Daoy (cell line): ENCODE results near the gene TRIM17. TPM values are rescaled to one million over a fixed set of nuclear protein-coding genes. Genes with fewer than 3 reads are reported as not detected.

Source experiments
- DNase-seq: peaks from one replicate; pipeline ENCODE4 v3.0.0-alpha.2; 2015; ENCODE audit warnings: low read depth
- total RNA-seq: library from RNA; depleted of rRNA; stranded (reverse); fragments of >200 nt; shearing (Covaris generic); gene quantifications from 2 replicates; pipeline ENCODE4 v1.2.3, GENCODE V29; 2014

TRIM17 gene
- total RNA-seq, 1 experiment from 2014 or later, result not detected

DNA sequence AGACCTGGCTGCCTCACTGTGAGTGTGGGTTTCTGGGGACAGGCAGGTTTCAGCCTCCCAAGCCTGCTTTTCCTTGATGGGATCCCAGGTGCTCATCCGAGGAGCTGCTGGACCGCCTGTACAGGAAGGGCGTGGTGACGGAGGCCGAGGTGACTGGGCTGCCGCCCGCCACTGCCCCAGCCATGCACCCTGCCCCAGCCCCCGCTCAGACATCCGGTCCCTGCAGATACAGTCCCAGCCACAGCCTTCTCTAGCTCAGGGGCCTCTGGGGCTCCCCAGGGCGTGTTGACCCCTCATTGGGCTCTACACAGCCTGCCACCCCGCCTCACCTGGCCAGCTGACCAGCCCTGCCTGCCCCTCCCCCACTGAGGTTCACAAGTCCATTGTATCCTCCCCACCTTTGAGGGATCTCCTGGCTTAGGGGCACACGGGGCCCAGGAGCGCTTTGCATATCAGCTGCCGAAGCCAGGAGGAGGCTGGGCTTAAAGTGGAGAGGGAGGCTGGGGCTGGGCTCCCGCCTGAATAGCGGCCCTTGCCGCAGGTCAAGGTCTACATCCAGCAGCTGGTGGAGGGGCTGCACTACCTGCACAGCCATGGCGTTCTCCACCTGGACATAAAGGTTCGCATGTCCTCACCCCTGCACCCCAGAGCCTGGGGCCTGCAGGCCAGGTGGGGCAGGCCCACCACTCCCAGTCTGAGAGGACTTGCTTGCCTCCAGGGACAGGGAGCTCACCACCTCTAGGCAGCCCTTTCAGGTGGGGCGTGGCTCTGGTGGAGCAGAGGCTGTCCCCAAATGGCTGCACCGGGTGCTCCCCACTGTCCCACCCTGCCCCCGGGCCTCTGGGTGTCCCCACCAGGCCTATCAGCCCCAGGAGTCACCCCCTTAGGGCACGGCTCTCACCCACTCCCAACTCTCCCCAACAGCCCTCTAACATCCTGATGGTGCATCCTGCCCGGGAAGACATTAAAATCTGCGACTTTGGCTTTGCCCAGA lies 48.6 kb downstream of the TRIM17 start:
- DNase-seq, result peak; percentile 35

DNA sequence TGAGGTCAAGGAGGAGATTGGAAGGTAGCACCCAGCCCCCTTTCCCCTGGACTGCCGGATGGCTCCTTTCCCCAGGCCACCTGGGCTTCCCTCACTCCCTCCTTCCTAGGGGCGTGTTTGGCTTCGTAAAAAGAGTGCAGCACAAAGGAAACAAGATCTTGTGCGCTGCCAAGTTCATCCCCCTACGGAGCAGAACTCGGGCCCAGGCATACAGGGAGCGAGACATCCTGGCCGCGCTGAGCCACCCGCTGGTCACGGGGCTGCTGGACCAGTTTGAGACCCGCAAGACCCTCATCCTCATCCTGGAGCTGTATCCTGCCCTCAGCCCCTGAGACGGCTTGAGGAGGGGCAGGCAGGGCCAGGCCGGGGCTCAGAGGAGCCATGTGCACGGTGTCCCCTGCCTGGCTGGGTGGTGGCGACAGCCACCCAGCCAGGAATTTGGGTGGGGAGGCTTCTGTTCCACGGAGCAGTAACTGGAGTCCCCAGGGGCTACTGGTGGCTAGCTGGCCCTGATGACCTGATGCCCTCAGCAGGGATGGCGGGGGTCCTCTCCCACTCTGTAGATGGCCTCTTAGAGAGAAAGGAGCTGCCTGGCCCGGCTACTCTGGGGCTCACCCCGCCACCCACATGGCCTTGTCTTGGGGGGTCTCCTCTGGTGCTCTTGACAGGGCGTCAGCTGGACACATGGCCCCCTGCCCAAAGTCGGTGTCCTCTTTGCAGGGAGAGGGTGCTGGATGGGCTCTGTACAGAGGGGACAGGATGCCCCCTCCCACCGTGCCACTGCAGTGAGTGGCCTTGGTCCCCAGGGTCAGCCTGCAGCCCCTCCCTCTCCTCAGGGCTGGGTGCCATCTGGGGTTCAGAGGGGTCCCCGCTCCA lies 49.6 kb downstream of the TRIM17 start:
- no peak for DNase-seq

GRCh38 chr1:228366062-228366865 lies 50.4 kb downstream of the TRIM17 start:
- no peak for DNase-seq

- no peak for DNase-seq
These were observed 51.2 kb downstream of the TRIM17 start for GRCh38 chr1:228365271-228366061.

- DNase-seq, result no peak
These were observed 51.9 kb downstream of the TRIM17 start for GRCh38 chr1:228364706-228365213.

- no peak for DNase-seq
These were observed 52.5 kb downstream of the TRIM17 start for GRCh38 chr1:228364068-228364705.

- no peak for DNase-seq
These were observed 53.0 kb downstream of the TRIM17 start for GRCh38 chr1:228363686-228364067.

DNA sequence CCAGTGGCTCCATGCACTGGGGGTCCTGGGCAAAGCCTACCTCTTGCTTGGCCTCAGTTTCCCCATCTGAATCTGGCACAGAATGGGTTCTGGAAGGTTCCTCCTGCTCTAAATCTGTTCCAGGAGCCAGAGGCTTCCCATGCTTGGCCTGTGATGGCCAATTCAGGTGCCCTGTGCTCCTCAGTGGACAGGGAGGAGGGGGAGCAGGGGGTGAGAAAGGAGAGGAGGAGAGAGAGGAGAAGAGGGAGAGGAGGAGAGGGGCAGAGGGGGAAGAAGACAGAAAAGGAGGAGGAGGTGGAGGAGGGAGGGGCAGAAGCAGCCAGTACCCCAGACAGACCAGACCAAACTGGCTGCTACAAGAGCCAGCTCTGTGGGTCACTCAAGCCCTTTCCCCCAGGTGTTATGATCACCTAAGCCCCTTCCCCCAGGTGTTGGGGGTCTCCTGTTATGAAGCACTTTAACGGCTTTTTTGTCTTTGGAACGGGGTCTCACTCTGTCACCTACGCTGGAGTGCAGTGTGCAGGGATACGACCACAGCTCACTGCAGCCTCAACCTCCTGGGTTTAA lies 53.7 kb downstream of the TRIM17 start:
- no peak for DNase-seq

DNA sequence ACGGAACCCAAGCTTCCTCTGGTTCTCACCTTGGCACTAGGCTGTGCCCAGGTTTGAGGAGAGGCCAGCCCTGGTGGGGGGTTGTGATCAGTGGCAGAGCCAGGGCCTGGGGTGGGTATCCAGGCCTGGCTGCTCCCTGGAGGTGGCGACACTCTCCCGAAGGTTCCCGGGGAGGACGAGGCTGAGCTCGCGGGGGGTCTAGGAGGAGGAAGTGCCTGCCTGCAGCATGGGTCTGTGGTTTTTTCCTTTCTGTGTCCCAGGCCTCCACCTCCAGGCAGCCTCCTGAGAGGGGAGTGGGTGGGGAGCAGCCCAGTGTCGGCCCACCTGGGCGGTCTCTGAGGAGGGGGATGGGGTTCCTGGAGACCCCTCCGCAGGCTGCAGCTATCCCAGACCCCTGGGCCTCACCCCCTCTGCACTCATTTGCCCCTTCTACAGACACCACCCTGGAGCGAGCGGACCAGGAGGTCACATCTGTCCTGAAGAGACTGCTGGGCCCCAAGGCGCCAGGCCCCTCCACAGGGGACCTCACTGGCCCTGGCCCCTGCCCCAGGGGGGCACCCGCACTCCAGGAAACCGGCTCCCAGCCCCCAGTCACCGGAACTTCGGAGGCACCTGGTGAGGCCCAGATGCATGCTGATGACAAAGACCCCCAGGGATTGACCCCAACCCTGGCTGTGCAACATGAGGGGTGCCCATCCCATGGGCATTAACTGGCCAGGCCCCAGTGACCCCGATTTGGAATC lies 54.3 kb downstream of the TRIM17 start:
- no peak for DNase-seq

- no peak for DNase-seq
These were observed 55.1 kb downstream of the TRIM17 start for GRCh38 chr1:228361314-228362140.

DNA sequence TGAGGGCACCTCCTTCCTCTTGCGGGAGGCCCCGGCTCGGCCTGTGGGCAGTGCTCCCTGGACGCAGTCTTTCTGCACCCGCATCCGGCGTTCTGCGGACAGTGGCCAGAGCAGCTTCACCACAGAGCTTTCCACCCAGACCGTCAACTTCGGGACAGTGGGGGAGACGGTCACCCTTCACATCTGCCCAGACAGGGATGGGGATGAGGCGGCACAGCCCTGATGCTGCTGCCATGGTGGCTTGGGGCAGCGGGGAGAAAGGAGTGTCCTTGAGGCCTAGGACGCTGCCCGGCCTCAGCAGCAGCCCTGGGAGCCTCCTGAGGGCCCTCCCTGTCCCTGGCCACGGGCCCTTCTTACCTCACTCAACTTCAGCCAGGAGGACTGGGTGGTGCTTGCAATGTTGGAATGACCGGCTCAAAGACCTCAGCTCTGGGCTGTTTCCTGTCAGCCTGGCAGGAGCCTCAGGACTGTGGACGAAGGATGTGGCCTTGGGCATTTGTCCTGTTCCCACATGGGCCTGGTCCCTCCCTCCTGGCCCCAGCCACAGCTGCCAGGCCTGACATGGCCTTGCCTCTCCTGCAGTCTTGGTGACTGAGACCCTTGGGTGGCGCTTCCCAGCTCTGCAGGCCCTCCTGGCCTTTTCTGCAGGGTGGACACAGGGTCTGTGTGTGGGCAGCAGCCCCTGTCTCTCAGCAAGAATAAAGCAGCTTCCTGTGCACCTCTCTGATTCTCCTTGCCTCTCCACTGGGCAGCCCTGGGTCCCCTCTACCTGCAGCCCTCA lies 55.9 kb downstream of the TRIM17 start:
- DNase-seq, result no peak

GRCh38 chr1:228359613-228360532 lies 56.8 kb downstream of the TRIM17 start:
- no peak for DNase-seq

DNA sequence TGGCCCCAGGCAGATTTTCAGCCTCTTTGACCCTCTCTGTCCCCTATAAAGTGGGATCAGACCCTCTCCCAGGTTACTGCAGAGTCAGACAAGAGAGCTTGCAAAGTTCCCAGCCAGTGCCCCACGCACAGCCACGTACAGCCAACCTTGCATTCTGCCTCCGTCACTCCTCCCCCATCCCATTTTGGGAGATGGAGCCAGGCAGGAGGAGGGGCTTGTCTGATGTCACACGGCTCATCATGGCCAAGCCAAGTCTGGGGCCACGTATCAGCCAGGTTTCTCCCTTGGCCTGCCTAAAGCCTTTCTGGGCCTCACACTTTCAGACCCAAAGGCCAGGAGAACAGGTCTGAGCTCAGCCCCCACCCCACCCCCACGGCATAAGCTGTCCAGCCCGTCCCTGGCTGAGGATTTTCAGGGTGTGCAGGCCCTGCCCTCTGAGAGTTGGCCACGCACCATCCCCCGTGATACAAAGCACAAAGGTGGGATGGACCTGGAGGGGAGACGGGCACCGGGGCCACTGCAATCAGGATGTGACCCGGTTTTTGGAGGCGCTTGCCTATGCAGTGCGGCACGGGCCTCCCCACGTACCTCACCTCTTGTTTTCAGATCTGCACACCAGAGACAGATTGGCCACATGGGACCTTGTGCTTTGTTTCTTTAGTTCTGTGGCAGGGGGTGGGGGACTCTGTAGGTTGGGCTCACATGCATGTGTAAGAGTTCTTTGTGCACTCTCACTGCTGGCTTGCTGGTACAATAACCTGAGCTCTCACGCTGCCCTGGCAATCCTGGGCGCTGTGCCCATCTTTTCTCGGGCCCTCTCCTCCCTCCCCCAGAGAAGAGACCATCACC lies 57.7 kb downstream of the TRIM17 start:
- no peak for DNase-seq

DNA sequence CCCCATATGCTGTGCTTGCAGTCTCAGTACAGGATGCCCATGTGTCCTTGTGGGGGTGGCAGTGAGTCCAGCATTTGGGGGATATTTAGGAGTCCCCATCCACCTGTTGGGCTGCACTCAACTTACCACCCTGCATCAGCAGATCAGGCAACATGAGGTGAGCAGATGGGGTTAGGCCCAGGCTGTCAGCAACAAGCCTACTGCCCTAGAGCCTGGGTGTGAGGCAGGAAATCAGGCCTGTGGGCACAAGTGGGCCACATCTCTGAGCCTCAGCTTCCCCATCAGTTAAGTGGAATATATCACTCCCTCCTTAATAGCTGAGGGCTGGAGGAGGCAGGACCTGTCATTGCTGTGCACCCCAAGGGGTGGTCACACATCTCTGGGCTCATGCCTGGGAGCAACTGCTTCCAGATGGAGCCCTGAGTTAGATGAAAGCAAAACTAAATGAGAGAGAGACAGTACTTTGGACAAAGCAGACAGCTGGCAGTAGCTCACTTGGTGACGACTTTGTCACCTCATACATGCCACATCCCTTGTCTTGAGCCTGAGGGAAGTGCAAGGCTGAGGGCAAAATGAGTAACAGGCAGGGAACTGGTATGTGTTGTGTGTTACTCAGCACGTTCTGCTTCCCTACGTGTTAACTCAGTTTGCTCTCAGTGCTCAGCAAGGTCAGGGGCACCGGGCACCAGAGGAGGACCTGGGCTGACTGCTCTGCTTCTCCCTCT lies 58.5 kb downstream of the TRIM17 start:
- no peak for DNase-seq
